ENCODE measurements around the gene KSR1.

GRCh38 chr17:27634026-27634335 is 177.7 kb downstream of the KSR1 start:
- TF ChIP-seq CTCF (conservative IDR thresholded peaks at IDR 0.05) = no peak
- no peak for TF ChIP-seq ZFX (IDR thresholded peaks at IDR 0.05)
